AML-193 (cell line): ENCODE data around the gene LRCOL1.

ENCODE experiments used
- DNase-seq, 2 experiments: peaks; one replicate each; lab custom pipeline; 2025; lab: John Stamatoyannopoulos, UW

LRCOL1 gene

GRCh38 chr12:132635076-132635955 lies 24.9 kb upstream of the LRCOL1 start:
- no peak for DNase-seq

- DNase-seq, result no peak
Observed at GRCh38 chr12:132634411-132634990, 24.1 kb upstream of the LRCOL1 start.

GRCh38 chr12:132633901-132634300 lies 23.5 kb upstream of the LRCOL1 start:
- no peak for DNase-seq

- DNase-seq, result no peak
Observed at GRCh38 chr12:132633398-132633797, 23.0 kb upstream of the LRCOL1 start.

- DNase-seq, result no peak
Observed at GRCh38 chr12:132632521-132633228, 22.3 kb upstream of the LRCOL1 start.

GRCh38 chr12:132631666-132632065 lies 21.3 kb upstream of the LRCOL1 start:
- no peak for DNase-seq

GRCh38 chr12:132630672-132631071 lies 20.3 kb upstream of the LRCOL1 start:
- no peak for DNase-seq

GRCh38 chr12:132629330-132629729 lies 18.9 kb upstream of the LRCOL1 start:
- no peak for DNase-seq

- DNase-seq, result no peak
Observed at GRCh38 chr12:132625731-132626430, 15.5 kb upstream of the LRCOL1 start.

- no peak for DNase-seq
Observed at GRCh38 chr12:132624910-132625630, 14.7 kb upstream of the LRCOL1 start.

GRCh38 chr12:132624186-132624855 lies 13.9 kb upstream of the LRCOL1 start:
- no peak for DNase-seq

GRCh38 chr12:132623072-132623869 lies 12.9 kb upstream of the LRCOL1 start:
- no peak for DNase-seq

- no peak for DNase-seq
Observed at GRCh38 chr12:132622437-132623071, 12.2 kb upstream of the LRCOL1 start.

- no peak for DNase-seq
Observed at GRCh38 chr12:132621657-132622435, 11.5 kb upstream of the LRCOL1 start.

GRCh38 chr12:132620899-132621656 lies 10.7 kb upstream of the LRCOL1 start:
- no peak for DNase-seq

GRCh38 chr12:132620113-132620898 lies 9.9 kb upstream of the LRCOL1 start:
- no peak for DNase-seq

GRCh38 chr12:132619386-132620112 lies 9.2 kb upstream of the LRCOL1 start:
- DNase-seq, result no peak
